Measurements from ENCODE around the gene PAQR4.
A peak's percentile ranks its signal among the peaks of the same experiment; 100 is the strongest.

PAQR4 gene

GRCh38 chr16:2981177-2981898 lies 12.2 kb downstream of the PAQR4 start:
- DNase-seq: no peak

- DNase-seq: no peak
Observed at GRCh38 chr16:2981899-2982250, 12.7 kb downstream of the PAQR4 start.

GRCh38 chr16:2982402-2982801 lies 13.3 kb downstream of the PAQR4 start:
- no peak for DNase-seq

GRCh38 chr16:2983706-2984136 lies 14.6 kb downstream of the PAQR4 start:
- DNase-seq: peak; percentile 32

- DNase-seq: no peak
Observed at GRCh38 chr16:2985462-2985861, 16.3 kb downstream of the PAQR4 start.

GRCh38 chr16:2985893-2986355 lies 16.8 kb downstream of the PAQR4 start:
- peak; percentile 52 for DNase-seq

- DNase-seq: no peak
Observed at GRCh38 chr16:2986623-2987188, 17.6 kb downstream of the PAQR4 start.

GRCh38 chr16:2987286-2987685 lies 18.1 kb downstream of the PAQR4 start:
- DNase-seq: no peak

- DNase-seq: peak; percentile 76
Observed at GRCh38 chr16:2987833-2988232, 18.7 kb downstream of the PAQR4 start.

GRCh38 chr16:2988590-2989099 lies 19.5 kb downstream of the PAQR4 start:
- DNase-seq: no peak

GRCh38 chr16:2990891-2991290 lies 21.7 kb downstream of the PAQR4 start:
- no peak for DNase-seq

- DNase-seq: no peak
Observed at GRCh38 chr16:2991566-2992261, 22.6 kb downstream of the PAQR4 start.

- DNase-seq: no peak
Observed at GRCh38 chr16:2992383-2993081, 23.4 kb downstream of the PAQR4 start.

- no peak for DNase-seq
Observed at GRCh38 chr16:2996298-2996697, 27.1 kb downstream of the PAQR4 start.

- DNase-seq: no peak
Observed at GRCh38 chr16:2999929-3000328, 30.8 kb downstream of the PAQR4 start.

GRCh38 chr16:3000540-3000939 lies 31.4 kb downstream of the PAQR4 start:
- DNase-seq: no peak

- DNase-seq: no peak
Observed at GRCh38 chr16:3001316-3001715, 32.2 kb downstream of the PAQR4 start.

GRCh38 chr16:3003582-3004270 lies 34.6 kb downstream of the PAQR4 start:
- DNase-seq: peak; percentile 95

GRCh38 chr16:3004319-3004718 lies 35.2 kb downstream of the PAQR4 start:
- no peak for DNase-seq

- no peak for DNase-seq
Observed at GRCh38 chr16:3004781-3005284, 35.7 kb downstream of the PAQR4 start.

GRCh38 chr16:3007059-3007956 lies 38.2 kb downstream of the PAQR4 start:
- DNase-seq: no peak
